Measurements from ENCODE around the gene KIAA1671.

DNA sequence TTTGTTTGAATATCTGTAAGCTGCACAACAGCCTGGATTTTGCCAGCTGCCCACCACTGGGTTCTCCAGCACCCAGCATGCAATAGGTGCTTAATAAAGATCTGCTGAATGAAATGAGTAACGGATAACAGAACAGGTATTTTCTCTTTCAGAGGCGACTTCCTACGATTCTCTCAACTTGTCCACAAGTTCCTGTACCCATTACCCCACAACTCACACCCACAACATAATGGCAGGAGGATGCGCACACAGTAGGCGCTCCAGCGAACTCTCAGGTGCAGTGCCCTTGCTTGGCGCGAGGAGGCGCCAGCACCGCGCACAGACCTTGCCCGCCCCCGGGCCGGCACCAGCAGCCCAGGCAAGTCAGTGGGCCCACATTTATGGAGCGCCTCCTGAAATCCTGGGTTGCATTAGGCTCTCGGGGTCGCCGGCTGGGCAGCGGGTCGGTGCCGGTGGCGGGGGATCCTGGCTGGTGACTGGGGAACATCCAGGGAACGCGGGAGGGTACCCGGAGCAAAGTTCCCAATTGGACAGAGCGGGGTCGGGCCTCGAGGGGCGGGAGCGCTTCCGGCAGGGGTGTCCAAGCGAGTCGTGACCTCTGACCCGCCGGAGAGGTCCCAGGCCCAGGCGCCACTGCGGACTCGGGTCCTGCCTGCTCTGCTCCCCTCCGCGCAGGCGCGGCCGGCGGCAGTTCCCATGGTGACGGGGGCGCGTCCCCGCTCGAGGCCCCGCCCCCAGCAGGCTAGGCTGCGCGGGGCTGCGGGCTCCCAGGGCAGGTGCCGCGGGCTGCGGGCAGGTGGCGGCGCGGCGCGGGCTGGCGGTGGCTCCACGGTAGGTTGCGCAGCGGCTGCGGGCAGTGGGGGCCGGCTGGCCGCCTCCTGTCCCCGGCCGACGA is at the start of gene KIAA1671:
- TF ChIP-seq, protein P1, sequence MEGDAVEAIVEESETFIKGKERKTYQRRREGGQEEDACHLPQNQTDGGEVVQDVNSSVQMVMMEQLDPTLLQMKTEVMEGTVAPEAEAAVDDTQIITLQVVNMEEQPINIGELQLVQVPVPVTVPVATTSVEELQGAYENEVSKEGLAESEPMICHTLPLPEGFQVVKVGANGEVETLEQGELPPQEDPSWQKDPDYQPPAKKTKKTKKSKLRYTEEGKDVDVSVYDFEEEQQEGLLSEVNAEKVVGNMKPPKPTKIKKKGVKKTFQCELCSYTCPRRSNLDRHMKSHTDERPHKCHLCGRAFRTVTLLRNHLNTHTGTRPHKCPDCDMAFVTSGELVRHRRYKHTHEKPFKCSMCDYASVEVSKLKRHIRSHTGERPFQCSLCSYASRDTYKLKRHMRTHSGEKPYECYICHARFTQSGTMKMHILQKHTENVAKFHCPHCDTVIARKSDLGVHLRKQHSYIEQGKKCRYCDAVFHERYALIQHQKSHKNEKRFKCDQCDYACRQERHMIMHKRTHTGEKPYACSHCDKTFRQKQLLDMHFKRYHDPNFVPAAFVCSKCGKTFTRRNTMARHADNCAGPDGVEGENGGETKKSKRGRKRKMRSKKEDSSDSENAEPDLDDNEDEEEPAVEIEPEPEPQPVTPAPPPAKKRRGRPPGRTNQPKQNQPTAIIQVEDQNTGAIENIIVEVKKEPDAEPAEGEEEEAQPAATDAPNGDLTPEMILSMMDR (IDR thresholded peaks at IDR 0.05), result peak; percentile 67
- no peak for TF ChIP-seq EZH2 (IDR thresholded peaks at IDR 0.05; ENCODE audit: borderline replicate concordance, insufficient read depth, low read depth, low read length, poor library complexity, severe bottlenecking)
